Measurements from ENCODE around the gene GTPBP1. TPM values are rescaled to one million over a fixed set of nuclear protein-coding genes. Genes with fewer than 3 reads are reported as not detected.

Gene GTPBP1
- total and polyA plus RNA-seq, 2 of the 13 experiments (the other 11 are each of a cell fraction or from before 2014, with no cell fraction given) = 22.3 to 27.0 TPM

GRCh38 chr22:38766076-38766777, 60.5 kb downstream of the GTPBP1 start (continued):
- TF ChIP-seq ZNF639 (CRISPR knock-in tag; conservative IDR thresholded peaks at IDR 0.05) = no peak
- no peak for TF ChIP-seq NR2F1 (CRISPR knock-in tag; IDR thresholded peaks at IDR 0.05)
- no peak for TF ChIP-seq NAIF1 (CRISPR knock-in tag; IDR thresholded peaks at IDR 0.05; ENCODE audit: borderline replicate concordance)
- no peak for TF ChIP-seq ZNF784 (CRISPR knock-in tag; IDR thresholded peaks at IDR 0.05; ENCODE audit: borderline replicate concordance)
- no peak for TF ChIP-seq SIX1 (CRISPR knock-in tag; IDR thresholded peaks at IDR 0.05; ENCODE audit: borderline replicate concordance)
- TF ChIP-seq ZSCAN25 (CRISPR knock-in tag; IDR thresholded peaks at IDR 0.05) = no peak
- no peak for TF ChIP-seq ZNF333 (CRISPR knock-in tag; IDR thresholded peaks at IDR 0.05; ENCODE audit: borderline replicate concordance)
- TF ChIP-seq, protein P1, sequence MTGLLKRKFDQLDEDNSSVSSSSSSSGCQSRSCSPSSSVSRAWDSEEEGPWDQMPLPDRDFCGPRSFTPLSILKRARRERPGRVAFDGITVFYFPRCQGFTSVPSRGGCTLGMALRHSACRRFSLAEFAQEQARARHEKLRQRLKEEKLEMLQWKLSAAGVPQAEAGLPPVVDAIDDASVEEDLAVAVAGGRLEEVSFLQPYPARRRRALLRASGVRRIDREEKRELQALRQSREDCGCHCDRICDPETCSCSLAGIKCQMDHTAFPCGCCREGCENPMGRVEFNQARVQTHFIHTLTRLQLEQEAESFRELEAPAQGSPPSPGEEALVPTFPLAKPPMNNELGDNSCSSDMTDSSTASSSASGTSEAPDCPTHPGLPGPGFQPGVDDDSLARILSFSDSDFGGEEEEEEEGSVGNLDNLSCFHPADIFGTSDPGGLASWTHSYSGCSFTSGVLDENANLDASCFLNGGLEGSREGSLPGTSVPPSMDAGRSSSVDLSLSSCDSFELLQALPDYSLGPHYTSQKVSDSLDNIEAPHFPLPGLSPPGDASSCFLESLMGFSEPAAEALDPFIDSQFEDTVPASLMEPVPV (CRISPR knock-in tag; IDR thresholded peaks at IDR 0.05) = no peak
- TF ChIP-seq ZFP36L1 (CRISPR knock-in tag; IDR thresholded peaks at IDR 0.05) = no peak
- TF ChIP-seq ONECUT2 (CRISPR knock-in tag; IDR thresholded peaks at IDR 0.05) = no peak
- 0 out of 2 replicates have a peak, but pooled peaks have one; percentile 31 for TF ChIP-seq HOXA3 (CRISPR knock-in tag; IDR thresholded peaks at IDR 0.05)
- no peak for TF ChIP-seq ZNF251 (CRISPR knock-in tag; IDR thresholded peaks at IDR 0.05)
- TF ChIP-seq ZFAT (CRISPR knock-in tag; conservative IDR thresholded peaks at IDR 0.05) = no peak
- TF ChIP-seq POLR2G (IDR thresholded peaks at IDR 0.05; ENCODE audit: low read depth, low read length) = no peak
- TF ChIP-seq SRSF1 (optimal IDR thresholded peaks at IDR 0.05; ENCODE audit: low read depth, low read length) = no peak
- TF ChIP-seq RARA (CRISPR knock-in tag; IDR thresholded peaks at IDR 0.05) = no peak; the same call in 1 of the 2 replicates
- no peak for TF ChIP-seq JARID2 (CRISPR knock-in tag; IDR thresholded peaks at IDR 0.05; ENCODE audit: insufficient replicate concordance)
- peak; percentile 75 for TF ChIP-seq ZNF687 (CRISPR knock-in tag; IDR thresholded peaks at IDR 0.05)
- TF ChIP-seq ZNF468 (CRISPR knock-in tag; IDR thresholded peaks at IDR 0.05) = no peak
- peak; percentile 53; the same call in 1 of the 2 replicates for TF ChIP-seq YEATS2 (CRISPR knock-in tag; IDR thresholded peaks at IDR 0.05; ENCODE audit: borderline replicate concordance)
